Measurements from ENCODE around the gene CREB3.

CREB3 gene, protein sequence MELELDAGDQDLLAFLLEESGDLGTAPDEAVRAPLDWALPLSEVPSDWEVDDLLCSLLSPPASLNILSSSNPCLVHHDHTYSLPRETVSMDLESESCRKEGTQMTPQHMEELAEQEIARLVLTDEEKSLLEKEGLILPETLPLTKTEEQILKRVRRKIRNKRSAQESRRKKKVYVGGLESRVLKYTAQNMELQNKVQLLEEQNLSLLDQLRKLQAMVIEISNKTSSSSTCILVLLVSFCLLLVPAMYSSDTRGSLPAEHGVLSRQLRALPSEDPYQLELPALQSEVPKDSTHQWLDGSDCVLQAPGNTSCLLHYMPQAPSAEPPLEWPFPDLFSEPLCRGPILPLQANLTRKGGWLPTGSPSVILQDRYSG

GRCh38 chr9:35732185-35732799, at the start of gene CREB3, which contains the start of gene TLN1:
Gene CREB3 (plus strand): TSS chr9:35732666. CDS start chr9:35732773, 107 bp downstream.
Gene TLN1 (minus strand): TSS chr9:35732195. CDS start chr9:35725694, 6,501 bp downstream.
- DNase-seq (ENCODE audit: low spot score) = peak; percentile 98

- no peak for DNase-seq (ENCODE audit: low spot score)
Measured at GRCh38 chr9:35683323-35683722, 49.1 kb upstream of the CREB3 start.

GRCh38 chr9:35684921-35685320, 47.5 kb upstream of the CREB3 start:
- DNase-seq (ENCODE audit: low spot score) = no peak

DNA sequence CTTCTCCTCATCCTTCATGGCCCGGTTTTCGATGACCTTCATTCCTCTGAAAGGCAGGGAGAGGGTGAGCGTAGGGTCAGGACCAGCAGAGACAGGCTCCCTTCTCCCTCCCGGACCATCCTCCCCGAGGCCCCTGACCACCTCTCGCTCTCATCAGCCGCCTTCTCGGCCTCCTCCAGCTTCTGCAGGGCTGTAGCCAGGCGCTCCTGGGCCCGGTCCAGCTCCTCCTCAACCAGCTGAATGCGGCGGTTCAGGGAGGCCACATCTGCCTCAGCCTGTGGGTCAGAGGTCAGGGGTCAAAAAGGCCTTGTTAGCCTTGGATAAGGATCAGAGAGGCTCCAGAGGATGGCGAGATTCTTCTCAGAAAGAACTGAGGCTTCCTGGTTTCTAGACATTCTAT, 47.0 kb upstream of the CREB3 start:
- DNase-seq (ENCODE audit: low spot score) = no peak

- DNase-seq (ENCODE audit: low spot score) = peak; percentile 94
Measured at GRCh38 chr9:35686222-35687203, 46.0 kb upstream of the CREB3 start.

- DNase-seq (ENCODE audit: low spot score) = no peak
Measured at GRCh38 chr9:35687306-35687705, 45.2 kb upstream of the CREB3 start.

GRCh38 chr9:35687972-35688557, 44.4 kb upstream of the CREB3 start:
- DNase-seq (ENCODE audit: low spot score) = no peak

DNA sequence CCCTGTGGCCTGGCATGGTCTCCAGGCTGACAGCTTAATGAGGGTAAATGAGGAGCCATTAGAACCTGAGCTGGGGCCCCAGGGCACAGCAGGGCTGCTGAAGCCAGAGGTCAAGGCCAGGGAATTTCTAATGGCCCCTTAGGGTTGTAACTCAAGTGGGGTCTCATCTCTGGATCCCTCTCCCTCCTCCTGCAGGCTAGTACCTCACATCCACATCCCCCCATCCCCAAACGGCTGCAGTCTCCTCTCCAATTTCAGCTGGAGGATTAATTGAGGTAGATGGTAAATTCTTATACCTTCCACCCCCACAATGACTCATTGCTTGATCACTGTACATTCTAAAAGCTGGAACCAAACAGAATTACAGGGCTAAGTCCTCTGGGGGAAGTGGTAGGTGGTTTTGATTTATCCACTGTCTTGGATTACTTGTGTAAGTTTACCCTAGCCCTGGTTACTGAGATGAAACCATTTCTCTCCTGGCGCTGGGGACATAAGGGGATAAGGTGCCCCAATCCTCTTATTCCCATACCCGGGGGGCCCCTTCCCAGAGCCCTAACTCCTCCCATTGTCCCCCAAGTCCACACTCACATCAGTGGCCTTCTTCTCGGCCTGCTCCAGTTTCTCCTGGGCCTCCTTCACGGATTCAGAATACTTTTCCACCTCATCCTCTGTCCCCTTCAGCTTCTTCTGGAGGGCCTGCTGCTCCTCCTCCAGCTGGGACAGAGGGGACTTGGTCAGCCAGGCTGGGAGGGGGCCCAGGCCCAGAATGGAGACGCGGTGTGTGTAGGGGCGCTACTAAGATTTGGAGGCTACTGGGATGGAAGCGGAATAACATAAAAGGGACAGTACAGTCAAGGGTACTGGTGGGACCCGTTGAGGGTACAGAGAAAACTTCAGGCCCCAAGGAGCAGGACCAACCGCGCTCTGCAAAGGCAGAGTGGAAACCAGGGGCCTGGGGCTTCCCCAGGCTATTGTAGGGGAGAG, 43.6 kb upstream of the CREB3 start:
- DNase-seq (ENCODE audit: low spot score) = no peak

GRCh38 chr9:35689542-35690293, 42.7 kb upstream of the CREB3 start, which contains the start of gene TPM2:
Gene TPM2 (minus strand): TSS chr9:35689925. CDS start chr9:35689817, 108 bp downstream.
- DNase-seq (ENCODE audit: low spot score) = peak; percentile 54

- no peak for DNase-seq (ENCODE audit: low spot score)
Measured at GRCh38 chr9:35690294-35690613, 42.2 kb upstream of the CREB3 start.

DNA sequence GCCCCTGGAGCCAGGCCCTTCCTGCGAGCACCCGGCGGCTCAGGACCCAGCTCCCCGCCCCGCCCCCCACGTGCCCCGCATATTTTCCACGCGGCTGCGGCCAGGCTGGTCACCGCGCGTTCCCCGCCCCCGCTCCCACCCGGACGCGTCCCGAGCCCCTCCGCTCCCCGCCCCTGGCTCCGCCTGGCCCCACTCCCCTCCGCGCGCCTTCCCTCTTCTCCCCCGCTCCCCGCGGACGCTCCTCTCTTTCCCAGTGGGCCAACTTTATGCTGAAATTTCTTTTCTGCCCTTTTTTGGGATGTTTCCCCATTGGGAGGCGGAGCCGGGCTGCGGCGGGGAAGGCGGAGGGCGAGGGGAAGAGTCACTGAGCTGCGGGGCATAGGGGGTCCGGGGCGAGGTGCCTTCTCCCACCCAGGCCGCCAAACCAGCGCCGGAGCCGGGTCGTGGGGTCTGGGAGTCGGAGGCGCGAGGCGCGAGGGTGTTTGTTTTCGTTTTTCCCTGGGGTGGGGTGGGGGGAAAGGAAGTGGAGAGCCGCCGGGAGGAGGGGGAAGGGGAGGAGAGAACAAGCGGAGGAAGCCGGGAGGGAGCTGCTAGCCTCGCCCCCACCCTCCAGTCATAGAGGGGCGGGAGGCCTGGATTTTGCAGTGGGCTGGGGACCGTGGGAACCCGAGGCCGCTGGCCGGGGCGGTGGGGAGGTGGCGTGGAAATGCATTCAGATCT, 41.7 kb upstream of the CREB3 start:
- peak; percentile 79 for DNase-seq (ENCODE audit: low spot score)

GRCh38 chr9:35691334-35691650, 41.2 kb upstream of the CREB3 start:
- DNase-seq (ENCODE audit: low spot score) = peak; percentile 69

- no peak for DNase-seq (ENCODE audit: low spot score)
Measured at GRCh38 chr9:35691757-35692301, 40.6 kb upstream of the CREB3 start.

DNA sequence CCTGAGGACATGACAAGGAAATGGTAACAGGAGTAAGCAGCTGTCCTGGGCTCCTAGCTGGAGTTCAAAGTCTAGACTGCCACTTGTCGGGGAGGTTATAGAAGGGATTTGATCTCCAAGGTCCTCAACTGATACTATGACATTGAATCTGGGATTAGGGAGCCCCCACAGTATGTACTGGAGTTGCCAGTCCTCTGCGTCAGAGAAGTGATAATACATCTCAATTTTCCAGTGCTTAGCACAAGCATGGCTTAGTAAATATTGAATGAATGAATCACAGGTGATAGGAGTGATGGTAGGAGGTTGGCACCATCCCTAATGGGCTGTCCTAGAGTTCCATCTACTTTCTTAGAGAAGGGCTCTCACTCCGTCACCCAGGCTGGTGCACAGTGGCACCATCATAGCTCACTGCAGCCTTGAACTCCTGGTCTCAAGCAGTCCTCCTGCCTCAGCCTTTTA, 36.5 kb upstream of the CREB3 start:
- DNase-seq (ENCODE audit: low spot score) = no peak

- DNase-seq (ENCODE audit: low spot score) = peak; percentile 80
Measured at GRCh38 chr9:35696520-35697215, 35.8 kb upstream of the CREB3 start.

DNA sequence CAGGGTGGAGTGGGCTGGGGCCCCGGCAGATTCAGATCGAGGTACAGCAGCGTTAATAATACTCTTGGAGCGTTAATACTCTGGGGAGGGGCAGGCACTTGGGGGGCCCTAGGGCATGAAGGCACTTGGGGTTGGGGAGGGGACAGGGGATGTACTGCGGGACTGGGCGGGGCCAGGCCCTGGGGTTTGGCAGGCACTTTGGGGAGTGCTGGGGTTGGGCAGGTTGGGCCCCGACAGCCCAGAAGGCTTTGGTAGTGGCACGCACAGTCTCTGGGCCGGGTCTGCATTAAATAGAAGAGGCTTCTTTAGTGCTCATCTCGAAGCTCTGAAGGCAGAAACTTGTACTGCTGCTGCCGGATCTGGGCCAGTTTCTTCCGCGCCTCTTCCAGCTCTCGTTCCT, 35.0 kb upstream of the CREB3 start:
- DNase-seq (ENCODE audit: low spot score) = no peak

DNA sequence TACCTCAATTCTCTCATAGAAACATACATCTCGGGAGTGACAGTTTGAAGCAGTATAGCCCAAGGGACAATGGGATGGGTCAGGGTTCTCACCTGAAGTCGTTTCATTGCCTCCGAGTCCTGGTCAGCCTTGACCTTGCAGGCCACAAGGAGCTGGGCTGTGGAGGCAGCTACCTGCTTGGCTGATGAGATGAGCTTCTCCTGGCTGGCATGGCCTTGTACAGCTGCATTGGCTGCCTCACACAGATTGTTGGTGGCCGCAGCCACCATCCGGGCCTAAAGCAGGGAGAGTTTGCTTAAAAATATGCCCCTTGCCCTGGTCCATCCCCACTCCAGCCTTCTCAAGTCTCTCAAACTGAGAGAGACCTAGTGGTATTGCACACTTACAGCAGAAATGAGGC, 34.2 kb upstream of the CREB3 start:
- no peak for DNase-seq (ENCODE audit: low spot score)

DNA sequence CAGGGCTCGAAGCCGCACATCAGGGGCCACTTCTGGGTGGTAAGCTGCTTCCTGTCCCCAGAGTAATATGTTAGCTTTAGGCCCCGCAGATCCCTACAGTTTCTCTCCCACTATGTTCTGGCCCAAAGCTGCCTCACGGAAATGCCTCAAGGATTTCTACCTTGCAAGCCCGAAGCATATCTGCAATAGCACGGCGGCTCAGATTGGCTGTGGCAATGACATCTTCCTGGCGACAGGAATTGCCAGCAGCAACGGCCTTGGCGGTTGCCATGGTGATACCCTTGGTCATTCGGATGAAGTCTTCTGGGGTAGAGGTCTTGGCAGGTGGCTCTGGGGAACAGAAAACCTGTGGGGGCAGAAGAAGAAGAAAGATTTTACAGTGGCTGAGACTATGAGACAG, 32.4 kb upstream of the CREB3 start:
- DNase-seq (ENCODE audit: low spot score) = no peak
